ENCODE measurements around the gene PHACTR1. TPM values are rescaled to one million over a fixed set of nuclear protein-coding genes. Genes with fewer than 3 reads are reported as not detected.

PHACTR1 gene
- total and polyA plus RNA-seq, 2 of the 4 experiments (the other 2 are of a cell fraction) = not detected

DNA sequence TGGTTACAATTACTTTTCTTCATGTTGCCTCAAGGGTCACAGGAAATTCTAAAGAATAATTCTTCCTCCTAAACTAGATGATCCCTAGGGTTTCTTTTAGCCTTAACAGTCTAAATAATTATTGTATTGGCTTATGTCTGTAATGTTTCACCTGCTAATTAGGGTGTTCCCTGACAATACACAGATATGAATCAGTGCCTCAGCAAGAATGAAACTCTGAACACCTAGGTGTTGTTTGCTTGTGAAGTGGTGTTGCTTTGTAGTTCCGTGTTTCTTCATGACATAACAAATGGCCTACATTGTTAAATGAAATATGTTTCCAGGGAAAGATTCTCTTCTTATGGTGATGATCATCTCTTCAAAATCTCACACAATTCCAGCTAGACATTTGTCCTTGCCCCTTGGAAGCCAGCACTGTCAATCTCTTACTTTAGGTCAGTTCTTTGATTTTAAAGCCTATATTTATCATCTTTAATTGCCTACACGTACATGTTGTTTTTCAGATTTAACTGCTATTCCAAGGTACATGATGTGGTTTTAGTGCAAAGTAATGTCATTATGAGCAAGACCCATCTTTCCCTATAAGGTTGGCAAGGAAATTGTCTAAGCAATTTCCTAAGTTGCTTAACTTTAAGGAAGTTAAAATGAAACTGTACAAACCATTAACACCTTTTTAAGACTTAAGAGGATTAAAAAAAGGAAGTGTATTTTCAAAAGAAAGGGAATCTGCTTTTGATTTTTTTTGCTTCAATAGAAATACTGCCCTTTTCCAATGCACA, 499.9 kb downstream of the PHACTR1 start:
- WGBS, 2 experiments (ENCODE audit: extremely low coverage in 2 of 2, insufficient read length in 1 of 2) = no CpG with 5 or more reads among the region's 2 CpGs
- H2AK5ac ChIP-seq (ENCODE audit: low read depth, low read length) = no peak overlapping the region
- intact Hi-C loops (cut with micrococcal nuclease) = no loop called here

More for the DNA sequence above, 499.9 kb downstream of the PHACTR1 start:
- Histone ChIP-seq H4K91ac (ENCODE audit: insufficient read depth, low read depth, low read length) (no peak overlapping the region), H2AFZ (replicated peaks; ENCODE audit: low read length, poor library complexity) (no peak overlapping the region), H2BK20ac (ENCODE audit: low read depth, low read length) (no peak overlapping the region), H3K27me3 (ENCODE audit: control insufficient read depth, insufficient read depth, low read length) (no peaks in the 10 kb centered on the region; the same call in 1 of the 2 replicates), H3K4me3 (ENCODE audit: insufficient read depth, low read depth, low read length) (no peak overlapping the region), H3K4me2 (ENCODE audit: low read depth, low read length) (no peak overlapping the region), H3K14ac (replicated peaks; ENCODE audit: low read depth, low read length) (no peak overlapping the region), H3K79me1 (ENCODE audit: low read depth in 1 of 2, low read length in 2 of 2) (no peaks in the 10 kb centered on the region), H3K36me3 (ENCODE audit: control insufficient read depth, insufficient read depth, low read length) (no peaks in the 10 kb centered on the region), H2BK5ac (ENCODE audit: low read depth, low read length, poor library complexity, severe bottlenecking) (no peak overlapping the region), H4K20me1 (ENCODE audit: insufficient read depth, low read length) (no peaks in the 10 kb centered on the region), H3K56ac (ENCODE audit: extremely low read depth, insufficient read depth, low read length) (no peak overlapping the region), H3K27ac (ENCODE audit: insufficient read depth, low read length) (no peak overlapping the region), H3K9ac (ENCODE audit: low read depth, low read length) (no peak overlapping the region), H3K4ac (ENCODE audit: low read depth, low read length) (no peak overlapping the region), H3K23ac (ENCODE audit: low read depth, low read length) (no peak overlapping the region), H3K9me3 (ENCODE audit: control insufficient read depth, insufficient read depth, low read length) (no peaks in the 10 kb centered on the region), H2BK15ac (ENCODE audit: low read depth, low read length) (no peak overlapping the region), H3K9me1 (ENCODE audit: insufficient read depth, low read length) (no peaks in the 10 kb centered on the region), H3K18ac (ENCODE audit: low read depth, low read length) (no peak overlapping the region), H2BK120ac (ENCODE audit: low read depth, low read length) (no peak overlapping the region), H4K5ac (ENCODE audit: low read depth, low read length) (no peak overlapping the region), H2AK9ac (replicated peaks; ENCODE audit: low read depth, low read length, poor library complexity) (no peak overlapping the region), H4K8ac (ENCODE audit: low read depth in 2 of 2, low read length in 2 of 2) (no peak overlapping the region), H3K4me1 (ENCODE audit: control insufficient read depth, insufficient read depth, low read length) (no peaks in the 10 kb centered on the region)
- no TSS peak for BruUV-seq (replicated peaks)
- in situ Hi-C loops (cut with MboI; ENCODE audit: low sequenced_read_pairs) = no loop called here
- TF ChIP-seq CEBPB (IDR thresholded peaks at IDR 0.05; ENCODE audit: low read depth, low read length) = no peak
- TF ChIP-seq BHLHE40 (IDR thresholded peaks at IDR 0.05; ENCODE audit: low read depth, low read length) = no peak
- TF ChIP-seq POLR2A (IDR thresholded peaks at IDR 0.05; ENCODE audit: low read depth, low read length) = no peak
- TF ChIP-seq, protein P1, sequence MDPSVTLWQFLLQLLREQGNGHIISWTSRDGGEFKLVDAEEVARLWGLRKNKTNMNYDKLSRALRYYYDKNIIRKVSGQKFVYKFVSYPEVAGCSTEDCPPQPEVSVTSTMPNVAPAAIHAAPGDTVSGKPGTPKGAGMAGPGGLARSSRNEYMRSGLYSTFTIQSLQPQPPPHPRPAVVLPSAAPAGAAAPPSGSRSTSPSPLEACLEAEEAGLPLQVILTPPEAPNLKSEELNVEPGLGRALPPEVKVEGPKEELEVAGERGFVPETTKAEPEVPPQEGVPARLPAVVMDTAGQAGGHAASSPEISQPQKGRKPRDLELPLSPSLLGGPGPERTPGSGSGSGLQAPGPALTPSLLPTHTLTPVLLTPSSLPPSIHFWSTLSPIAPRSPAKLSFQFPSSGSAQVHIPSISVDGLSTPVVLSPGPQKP (IDR thresholded peaks at IDR 0.05; ENCODE audit: borderline replicate concordance, low read depth, low read length) = no peak
- TF ChIP-seq, protein P2, sequence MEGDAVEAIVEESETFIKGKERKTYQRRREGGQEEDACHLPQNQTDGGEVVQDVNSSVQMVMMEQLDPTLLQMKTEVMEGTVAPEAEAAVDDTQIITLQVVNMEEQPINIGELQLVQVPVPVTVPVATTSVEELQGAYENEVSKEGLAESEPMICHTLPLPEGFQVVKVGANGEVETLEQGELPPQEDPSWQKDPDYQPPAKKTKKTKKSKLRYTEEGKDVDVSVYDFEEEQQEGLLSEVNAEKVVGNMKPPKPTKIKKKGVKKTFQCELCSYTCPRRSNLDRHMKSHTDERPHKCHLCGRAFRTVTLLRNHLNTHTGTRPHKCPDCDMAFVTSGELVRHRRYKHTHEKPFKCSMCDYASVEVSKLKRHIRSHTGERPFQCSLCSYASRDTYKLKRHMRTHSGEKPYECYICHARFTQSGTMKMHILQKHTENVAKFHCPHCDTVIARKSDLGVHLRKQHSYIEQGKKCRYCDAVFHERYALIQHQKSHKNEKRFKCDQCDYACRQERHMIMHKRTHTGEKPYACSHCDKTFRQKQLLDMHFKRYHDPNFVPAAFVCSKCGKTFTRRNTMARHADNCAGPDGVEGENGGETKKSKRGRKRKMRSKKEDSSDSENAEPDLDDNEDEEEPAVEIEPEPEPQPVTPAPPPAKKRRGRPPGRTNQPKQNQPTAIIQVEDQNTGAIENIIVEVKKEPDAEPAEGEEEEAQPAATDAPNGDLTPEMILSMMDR (conservative IDR thresholded peaks at IDR 0.05; ENCODE audit: low read depth, low read length) = no peak
- TF ChIP-seq MAZ (IDR thresholded peaks at IDR 0.05; ENCODE audit: borderline replicate concordance, low read depth, low read length) = no peak
- TF ChIP-seq RCOR1 (IDR thresholded peaks at IDR 0.05; ENCODE audit: insufficient replicate concordance, low read length) = no peak
- no peak for TF ChIP-seq NFE2L2 (IDR thresholded peaks at IDR 0.05; ENCODE audit: low read depth, low read length)
- no peak for TF ChIP-seq RAD21 (IDR thresholded peaks at IDR 0.05; ENCODE audit: low read length)
- TF ChIP-seq, protein P3, sequence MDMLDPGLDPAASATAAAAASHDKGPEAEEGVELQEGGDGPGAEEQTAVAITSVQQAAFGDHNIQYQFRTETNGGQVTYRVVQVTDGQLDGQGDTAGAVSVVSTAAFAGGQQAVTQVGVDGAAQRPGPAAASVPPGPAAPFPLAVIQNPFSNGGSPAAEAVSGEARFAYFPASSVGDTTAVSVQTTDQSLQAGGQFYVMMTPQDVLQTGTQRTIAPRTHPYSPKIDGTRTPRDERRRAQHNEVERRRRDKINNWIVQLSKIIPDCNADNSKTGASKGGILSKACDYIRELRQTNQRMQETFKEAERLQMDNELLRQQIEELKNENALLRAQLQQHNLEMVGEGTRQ (IDR thresholded peaks at IDR 0.05; ENCODE audit: low read depth, low read length) = no peak
- TF ChIP-seq SMC3 (IDR thresholded peaks at IDR 0.05; ENCODE audit: low read depth, low read length) = no peak
- TF ChIP-seq RFX5 (IDR thresholded peaks at IDR 0.05; ENCODE audit: low read depth, low read length) = no peak
- no peak for TF ChIP-seq MAFK (IDR thresholded peaks at IDR 0.05; ENCODE audit: low read depth, low read length)
- DNase-seq (no peak), ATAC-seq (ENCODE audit: low read depth) (no peak)
- dilution Hi-C loops (cut with HindIII; ENCODE audit: low sequenced_read_pairs, unreplicated experiment) = no loop called here
- POLR2A ChIA-PET (ENCODE audit: unreplicated experiment) = no interaction called here
- CTCF ChIA-PET = no interaction called here
